Panc1 (cell line): ENCODE measurements around the gene ADAMTS16. TPM values are rescaled to one million over a fixed set of nuclear protein-coding genes. Genes with fewer than 3 reads are reported as not detected.

Source experiments
- ATAC-seq: fragments of 200-7000 bp; cut with Tn5 transposase; 2 replicates; pipeline ENCODE4 v1.9.1; 2020; ENCODE audit warnings: mild to moderate bottlenecking, moderate library complexity
- BruUV-seq: library from RNA; stranded (reverse); fragments of 400-500 nt; replicated peaks from 2 replicates; lab custom pipeline; 2021; lab: Mats Ljungman, UMichigan
- CTCF ChIA-PET: fragments of 300-600 bp; sonication (Branson Sonifier 250); formaldehyde crosslinking; loops from one replicate; lab custom pipeline; 2022; ENCODE audit warnings: antibody characterized with exemption; lab: Charles Lee
- POLR2A ChIA-PET: fragments of 300-600 bp; sonication (Branson Sonifier 250); formaldehyde crosslinking; loops from one replicate; lab custom pipeline; 2022; ENCODE audit warnings: antibody characterized with exemption; lab: Charles Lee
- DNase-seq: peaks from one replicate; pipeline ENCODE4 v3.0.0-alpha.2; 2010; ENCODE audit warnings: low read depth, low spot score
- H3K27ac ChIP-seq: 2 replicates; pipeline ENCODE4 v1.5.1; 2011; ENCODE audit warnings: mild to moderate bottlenecking, low read length, inconsistent platforms
- H3K27me3 ChIP-seq: fragments of 200-500 bp; sonication (Bioruptor generic); 2 replicates; pipeline ENCODE4 v1.6.0; 2014; ENCODE audit warnings: low read length, inconsistent platforms; ENCODE audit not compliant: control insufficient read depth, insufficient read depth
- H3K36me3 ChIP-seq: fragments of 200-500 bp; sonication (Bioruptor generic); 2 replicates; pipeline ENCODE4 v1.5.1; 2014; ENCODE audit warnings: inconsistent platforms, mild to moderate bottlenecking, low read length, moderate library complexity; ENCODE audit not compliant: control insufficient read depth, insufficient read depth
- H3K4me1 ChIP-seq: 2 replicates; pipeline ENCODE4 v1.5.1; 2011; ENCODE audit warnings: inconsistent platforms, mild to moderate bottlenecking, low read length, moderate library complexity; ENCODE audit not compliant: control insufficient read depth, insufficient read depth
- H3K4me3 ChIP-seq, 2 experiments: 2 replicates each; pipeline ENCODE4 v1.5.1; 2011 to 2012; ENCODE audit warnings: low read depth in 2 of 2, low read length in 2 of 2, mild to moderate bottlenecking in 2 of 2, inconsistent platforms in 1 of 2, moderate library complexity in 1 of 2
- H3K9me3 ChIP-seq: fragments of 200-500 bp; sonication (Bioruptor generic); 2 replicates; pipeline ENCODE4 v1.5.1; 2014; ENCODE audit warnings: low read depth, mild to moderate bottlenecking, inconsistent platforms, low read length, moderate library complexity; ENCODE audit not compliant: control insufficient read depth, insufficient read depth
- CTCF ChIP-seq: fragments of 450-650 bp; IDR thresholded peaks from 2 replicates; pipeline ENCODE4 v1.5.1; 2017; ENCODE audit warnings: mild to moderate bottlenecking
- POLR2AphosphoS5 ChIP-seq: IDR thresholded peaks from 2 replicates; pipeline ENCODE4 v1.6.1; 2012; ENCODE audit warnings: mild to moderate bottlenecking, low read depth, low read length, moderate library complexity
- SIN3A ChIP-seq: IDR thresholded peaks from 2 replicates; pipeline ENCODE4 v1.6.1; 2012; ENCODE audit warnings: low read depth, mild to moderate bottlenecking, low read length, moderate library complexity, borderline replicate concordance; ENCODE audit not compliant: insufficient read depth
- TCF7L2 ChIP-seq: IDR thresholded peaks from 2 replicates; pipeline ENCODE4 v1.6.1; 2011; ENCODE audit warnings: mild to moderate bottlenecking, low read depth, low read length, inconsistent platforms
- in situ Hi-C: cut with HindIII; loops from 2 replicates; pipeline ENCODE4 v1.10.0; 2016; ENCODE audit warnings: low sequenced_read_pairs, low pct_unique_long_range_greater_than_20kb
- intact Hi-C: fragments of 100-400 bp; cut with micrococcal nuclease; formaldehyde crosslinking; loops from one replicate; pipeline ENCODE4 v1.10.0; 2022; ENCODE audit not compliant: unreplicated experiment
- total RNA-seq: library from RNA; stranded (reverse); gene quantifications from one replicate; pipeline ENCODE4 v1.2.1, GENCODE V29; 2021; ENCODE audit not compliant: unreplicated experiment
- TF ChIP-seq, protein P1 (sequence below), 2 experiments: IDR thresholded peaks; 2 replicates each; pipeline ENCODE4 v1.6.1; 2011 to 2012; ENCODE audit warnings: low read depth in 2 of 2, control low read depth in 1 of 2, low read length in 1 of 2, mild to moderate bottlenecking in 1 of 2, moderate library complexity in 1 of 2; ENCODE audit not compliant: insufficient read depth in 1 of 2

The ADAMTS16 gene
- total RNA-seq, 1 experiment from 2014 or later, result 0.54 TPM

DNA sequence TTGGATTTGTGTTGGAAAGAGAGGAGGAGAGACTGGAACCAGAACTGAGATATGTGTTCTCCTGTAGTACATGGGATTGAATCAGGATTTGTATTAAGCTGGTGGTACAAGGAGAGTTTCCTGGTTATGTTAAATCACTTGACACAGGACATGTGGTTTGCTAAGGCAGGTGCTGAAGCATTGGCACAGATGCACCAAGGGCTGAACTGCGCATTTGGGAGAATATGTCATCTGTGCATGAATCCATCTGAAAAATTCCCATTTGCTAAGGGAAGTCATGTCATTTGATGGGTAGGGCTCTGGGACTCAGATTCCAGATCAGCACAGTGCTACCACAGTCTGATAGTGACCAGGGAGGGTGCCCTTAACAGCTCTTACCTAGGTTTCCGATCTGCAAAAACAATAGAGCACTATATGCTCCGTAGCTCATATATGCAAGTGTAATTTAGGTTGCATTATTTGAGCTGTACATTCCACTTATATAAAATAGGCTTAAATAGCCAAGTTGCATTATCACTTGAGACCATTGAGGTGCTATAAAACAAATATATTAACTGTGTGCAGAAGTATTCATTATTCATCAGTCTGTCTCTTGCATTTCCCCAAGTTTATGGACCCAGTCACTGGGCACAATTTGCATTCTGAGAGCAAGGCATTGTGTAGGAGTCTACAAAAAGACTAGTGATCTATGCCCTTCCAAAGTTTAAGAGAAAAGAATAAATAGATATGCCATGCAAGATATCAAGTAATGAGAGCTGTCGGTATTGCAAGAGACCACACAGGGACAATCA, 55.2 kb downstream of the ADAMTS16 start:
- Histone ChIP-seq H3K9me3 (no peaks in the 10 kb centered on the region), H3K27me3 (no peaks in the 10 kb centered on the region), H3K27ac (no peak overlapping the region), H3K36me3 (no peaks in the 10 kb centered on the region), H3K4me1 (no peaks in the 10 kb centered on the region), H3K4me3 (no peak overlapping the region)
- TF ChIP-seq TCF7L2 (no peak), CTCF (no peak), POLR2AphosphoS5 (no peak), SIN3A (no peak)
- TF ChIP-seq, protein P1, sequence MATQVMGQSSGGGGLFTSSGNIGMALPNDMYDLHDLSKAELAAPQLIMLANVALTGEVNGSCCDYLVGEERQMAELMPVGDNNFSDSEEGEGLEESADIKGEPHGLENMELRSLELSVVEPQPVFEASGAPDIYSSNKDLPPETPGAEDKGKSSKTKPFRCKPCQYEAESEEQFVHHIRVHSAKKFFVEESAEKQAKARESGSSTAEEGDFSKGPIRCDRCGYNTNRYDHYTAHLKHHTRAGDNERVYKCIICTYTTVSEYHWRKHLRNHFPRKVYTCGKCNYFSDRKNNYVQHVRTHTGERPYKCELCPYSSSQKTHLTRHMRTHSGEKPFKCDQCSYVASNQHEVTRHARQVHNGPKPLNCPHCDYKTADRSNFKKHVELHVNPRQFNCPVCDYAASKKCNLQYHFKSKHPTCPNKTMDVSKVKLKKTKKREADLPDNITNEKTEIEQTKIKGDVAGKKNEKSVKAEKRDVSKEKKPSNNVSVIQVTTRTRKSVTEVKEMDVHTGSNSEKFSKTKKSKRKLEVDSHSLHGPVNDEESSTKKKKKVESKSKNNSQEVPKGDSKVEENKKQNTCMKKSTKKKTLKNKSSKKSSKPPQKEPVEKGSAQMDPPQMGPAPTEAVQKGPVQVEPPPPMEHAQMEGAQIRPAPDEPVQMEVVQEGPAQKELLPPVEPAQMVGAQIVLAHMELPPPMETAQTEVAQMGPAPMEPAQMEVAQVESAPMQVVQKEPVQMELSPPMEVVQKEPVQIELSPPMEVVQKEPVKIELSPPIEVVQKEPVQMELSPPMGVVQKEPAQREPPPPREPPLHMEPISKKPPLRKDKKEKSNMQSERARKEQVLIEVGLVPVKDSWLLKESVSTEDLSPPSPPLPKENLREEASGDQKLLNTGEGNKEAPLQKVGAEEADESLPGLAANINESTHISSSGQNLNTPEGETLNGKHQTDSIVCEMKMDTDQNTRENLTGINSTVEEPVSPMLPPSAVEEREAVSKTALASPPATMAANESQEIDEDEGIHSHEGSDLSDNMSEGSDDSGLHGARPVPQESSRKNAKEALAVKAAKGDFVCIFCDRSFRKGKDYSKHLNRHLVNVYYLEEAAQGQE (IDR thresholded peaks at IDR 0.05; ENCODE audit: insufficient read depth in 1 of 2, low read depth in 2 of 2, low read length in 1 of 2), result no peak
- POLR2A ChIA-PET, result no interaction called here
- ATAC-seq (no peak), DNase-seq (no peak)
- in situ Hi-C loops, result no loop called here
- no TSS peak for BruUV-seq
- CTCF ChIA-PET, result interaction anchor here (0.6 kb wide), 1 partner anchor 156 kb away, joined by 3 read pairs; no protein-coding TSS in a partner anchor
- intact Hi-C loops, result no loop called here

DNA sequence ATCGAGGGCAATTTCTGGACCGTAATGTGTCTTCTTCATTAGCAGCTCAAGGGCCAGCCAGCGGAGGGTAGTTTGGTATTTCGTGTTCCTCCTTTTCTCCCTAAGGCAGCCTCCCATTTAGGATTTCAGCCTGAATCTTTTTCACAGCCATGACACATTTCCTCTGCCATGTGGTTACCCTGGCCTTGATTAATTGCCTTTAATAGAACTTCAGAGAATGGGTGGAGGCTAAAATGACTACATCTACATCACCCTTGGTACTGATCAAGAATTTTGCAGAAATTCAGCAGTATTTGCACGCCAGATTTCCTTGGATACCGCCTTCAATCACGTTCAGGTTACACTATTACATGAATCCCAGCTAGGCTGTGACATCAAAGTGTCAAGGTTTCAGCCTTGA, 58.0 kb downstream of the ADAMTS16 start:
- ChIA-PET CTCF (interaction anchor here (0.5 kb wide), 1 partner anchor 60 kb away, joined by 4 read pairs; no protein-coding TSS in a partner anchor), POLR2A (no interaction called here)
- in situ Hi-C loops, result no loop called here
- Histone ChIP-seq H3K27ac (no peak overlapping the region), H3K36me3 (no peaks in the 10 kb centered on the region), H3K4me1 (no peaks in the 10 kb centered on the region), H3K27me3 (no peaks in the 10 kb centered on the region; the same call in 1 of the 2 replicates), H3K9me3 (no peaks in the 10 kb centered on the region), H3K4me3 (no peak overlapping the region)
- intact Hi-C loops, result no loop called here
- no peak for ATAC-seq
- TF ChIP-seq CTCF, result no peak
- TF ChIP-seq TCF7L2, result no peak
- TF ChIP-seq SIN3A, result no peak
- TF ChIP-seq POLR2AphosphoS5, result no peak
- TF ChIP-seq, protein P1 (IDR thresholded peaks at IDR 0.05; ENCODE audit: insufficient read depth in 1 of 2, low read depth in 2 of 2, low read length in 1 of 2), result no peak
- DNase-seq, result no peak
- BruUV-seq, result no TSS peak
